HepG2 (cell line): ENCODE results near the gene UROD. TPM values are rescaled to one million over a fixed set of nuclear protein-coding genes. Genes with fewer than 3 reads are reported as not detected.

Experiments
- AKNA ChIP-seq: sonication (generic); formaldehyde crosslinking; IDR thresholded peaks from 2 replicates; pipeline ENCODE4 v1.4.0; 2020; ENCODE audit warnings: missing genetic modification reagents, borderline replicate concordance
- CC2D1A ChIP-seq: sonication (generic); formaldehyde crosslinking; IDR thresholded peaks from 2 replicates; pipeline ENCODE4 v1.8.1; 2023; ENCODE audit warnings: mild to moderate bottlenecking, missing genetic modification reagents
- FOXA3 ChIP-seq: IDR thresholded peaks from 2 replicates; pipeline ENCODE4 v1.6.1; 2016; ENCODE audit warnings: missing genetic modification reagents, missing compliant biosample characterization
- HNRNPL ChIP-seq: fragments of 200-400 bp; formaldehyde crosslinking; IDR thresholded peaks from 2 replicates; pipeline ENCODE4 v1.6.1; 2017; ENCODE audit warnings: mild to moderate bottlenecking, low read depth, low read length
- IRF2 ChIP-seq: IDR thresholded peaks from 2 replicates; pipeline ENCODE4 v1.6.1; 2018; ENCODE audit warnings: missing genetic modification reagents, missing compliant biosample characterization
- MAZ ChIP-seq, 2 experiments: sonication (generic) in 1 of 2; formaldehyde crosslinking in 1 of 2; IDR thresholded peaks; 2 replicates each; pipeline versions ENCODE4 v1.5.0 to v1.6.1; 2012 to 2020; ENCODE audit warnings: low read depth in 2 of 2, mild to moderate bottlenecking in 2 of 2, borderline replicate concordance in 1 of 2, improper control_type of control experiment in 1 of 2, low read length in 1 of 2, missing genetic modification reagents in 1 of 2, moderate library complexity in 1 of 2
- NR2F2 ChIP-seq: IDR thresholded peaks from 2 replicates; pipeline ENCODE4 v1.6.1; 2012; ENCODE audit warnings: low read depth, inconsistent platforms, borderline replicate concordance
- RARA ChIP-seq: IDR thresholded peaks from 2 replicates; pipeline ENCODE4 v1.6.1; 2016; ENCODE audit warnings: missing genetic modification reagents, missing compliant biosample characterization
- REL ChIP-seq: sonication (generic); formaldehyde crosslinking; conservative IDR thresholded peaks from 2 replicates; pipeline ENCODE4 v1.8.0; 2022; ENCODE audit warnings: mild to moderate bottlenecking, missing genetic modification reagents, moderate library complexity
- STAG1 ChIP-seq: sonication (generic); formaldehyde crosslinking; IDR thresholded peaks from 2 replicates; pipeline ENCODE4 v1.4.0; 2020; ENCODE audit warnings: missing genetic modification reagents
- TBL1XR1 ChIP-seq: fragments of 150-350 bp; IDR thresholded peaks from 2 replicates; pipeline ENCODE4 v1.6.1; 2014; ENCODE audit warnings: borderline replicate concordance, low read length; ENCODE audit not compliant: partially characterized antibody
- ZFP90 ChIP-seq: sonication (generic); formaldehyde crosslinking; IDR thresholded peaks from 2 replicates; pipeline ENCODE4 v1.8.0; 2022; ENCODE audit warnings: missing genetic modification reagents, mild to moderate bottlenecking, inconsistent platforms, borderline replicate concordance
- ZNF280D ChIP-seq: sonication (generic); formaldehyde crosslinking; IDR thresholded peaks from 2 replicates; pipeline ENCODE4 v1.5.1; 2020; ENCODE audit warnings: mild to moderate bottlenecking, missing genetic modification reagents
- ZNF30 ChIP-seq: sonication (generic); formaldehyde crosslinking; IDR thresholded peaks from 2 replicates; pipeline ENCODE4 v1.5.0; 2020; ENCODE audit warnings: mild to moderate bottlenecking, missing genetic modification reagents
- ZNF878 ChIP-seq: sonication (generic); formaldehyde crosslinking; IDR thresholded peaks from 2 replicates; pipeline ENCODE4 v1.8.1; 2023; ENCODE audit warnings: mild to moderate bottlenecking, missing genetic modification reagents, moderate library complexity
- polyA plus RNA-seq, 8 experiments: library from polyadenylated mRNA; depleted of rRNA in 3 of 8; stranded (reverse) in 7 of 8; unstranded in 1 of 8; fragments of >200 nt; fragmentation: Illumina TruSeq in 4 of 8; extraction: Trizol in 4 of 8; gene quantifications; 2 replicates each; pipeline versions ENCODE4 v1.2.1 to v1.2.3, GENCODE V29; 2011 to 2016; ENCODE audit warnings: low read depth in 4 of 8, missing spikeins in 1 of 8, mixed read lengths in 1 of 8; ENCODE audit not compliant: insufficient read depth in 1 of 8
- total RNA-seq, 5 experiments: library from RNA; depleted of rRNA; stranded (reverse); fragments of >200 nt; fragmentation: Illumina TruSeq; extraction: Trizol; gene quantifications; 2 replicates each; pipeline ENCODE4 v1.2.3, GENCODE V29; 2016; ENCODE audit warnings: low read depth in 1 of 5
- TF ChIP-seq, protein P1 (sequence below): sonication (generic); formaldehyde crosslinking; IDR thresholded peaks from 2 replicates; pipeline ENCODE4 v1.5.1; 2020; ENCODE audit warnings: mild to moderate bottlenecking, missing genetic modification reagents, borderline replicate concordance
- TF ChIP-seq, protein P2 (sequence below): sonication (generic); formaldehyde crosslinking; IDR thresholded peaks from 2 replicates; pipeline ENCODE4 v1.9.0; 2021; ENCODE audit warnings: missing genetic modification reagents, borderline replicate concordance

Gene UROD
- total and polyA plus RNA-seq, 2 of the 13 experiments (the other 11 are each of a cell fraction or from before 2014, with no cell fraction given): 162 to 171 TPM

DNA sequence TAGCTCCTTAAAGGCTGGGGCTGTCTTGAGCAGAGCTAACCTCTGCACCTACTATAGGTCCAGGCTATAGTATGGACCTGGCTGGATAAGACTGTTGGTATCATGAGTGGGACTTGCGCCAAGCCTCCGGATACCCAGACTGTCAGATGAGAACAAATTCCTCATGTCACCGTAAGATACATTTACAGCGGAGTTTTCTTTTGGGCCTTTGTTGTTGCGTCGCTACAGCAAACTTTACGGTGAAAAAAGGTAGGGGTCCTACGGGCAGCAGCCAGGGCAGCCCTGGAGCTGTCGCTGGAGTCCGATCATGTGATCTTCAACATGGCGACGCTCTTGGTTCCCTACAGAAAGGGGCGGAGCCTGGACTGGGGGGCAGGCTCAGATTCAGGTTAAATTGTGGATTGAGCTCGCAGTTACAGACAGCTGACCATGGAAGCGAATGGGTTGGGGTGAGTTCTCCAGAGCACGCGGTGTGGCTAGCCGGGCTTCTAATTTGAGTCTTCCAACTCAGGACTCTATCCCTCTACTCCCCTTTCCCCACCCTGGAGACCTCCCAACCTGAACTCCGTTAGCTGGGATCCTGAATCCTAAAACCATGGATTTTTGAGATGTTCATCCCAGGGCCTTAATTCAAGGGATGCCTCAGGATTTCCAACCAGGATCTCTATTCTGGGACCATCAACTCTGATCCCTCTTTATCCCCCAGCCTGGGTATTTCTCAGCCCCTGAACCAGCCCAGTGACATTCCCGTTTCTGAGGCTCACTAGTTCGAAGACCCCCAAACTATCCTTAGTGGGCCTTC, at the start of gene UROD (continued):
- TF ChIP-seq AKNA (CRISPR knock-in tag) (no peak), CC2D1A (CRISPR knock-in tag) (no peak), HNRNPL (no peak), ZFP90 (CRISPR knock-in tag) (0 out of 2 replicates have a peak, but pooled peaks have one; percentile 36), NR2F2 (no peak; the same call in 1 of the 2 replicates), STAG1 (CRISPR knock-in tag) (peak; percentile 23; the same call in 1 of the 2 replicates), ZNF878 (CRISPR knock-in tag) (peak; percentile 49; the same call in 1 of the 2 replicates), RARA (CRISPR knock-in tag) (no peak), IRF2 (CRISPR knock-in tag) (peak; percentile 64; the same call in 1 of the 2 replicates), ZNF30 (CRISPR knock-in tag) (no peak), ZNF280D (CRISPR knock-in tag) (no peak), MAZ (IDR thresholded peaks at IDR 0.05; ENCODE audit: borderline replicate concordance, low read depth, low read length) (no peak), MAZ (CRISPR knock-in tag; IDR thresholded peaks at IDR 0.05; ENCODE audit: low read depth) (no peak), FOXA3 (CRISPR knock-in tag) (peak; percentile 49; the same call in 1 of the 2 replicates), TBL1XR1 (peak; percentile 24), REL (no peak)
- TF ChIP-seq, protein P1, sequence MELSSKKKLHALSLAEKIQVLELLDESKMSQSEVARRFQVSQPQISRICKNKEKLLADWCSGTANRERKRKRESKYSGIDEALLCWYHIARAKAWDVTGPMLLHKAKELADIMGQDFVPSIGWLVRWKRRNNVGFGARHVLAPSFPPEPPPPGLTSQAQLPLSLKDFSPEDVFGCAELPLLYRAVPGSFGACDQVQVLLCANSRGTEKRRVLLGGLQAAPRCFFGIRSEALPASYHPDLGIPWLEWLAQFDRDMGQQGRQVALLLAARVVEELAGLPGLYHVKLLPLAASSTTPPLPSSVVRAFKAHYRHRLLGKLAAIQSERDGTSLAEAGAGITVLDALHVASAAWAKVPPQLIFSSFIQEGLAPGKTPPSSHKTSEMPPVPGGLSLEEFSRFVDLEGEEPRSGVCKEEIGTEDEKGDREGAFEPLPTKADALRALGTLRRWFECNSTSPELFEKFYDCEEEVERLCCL: no peak
- TF ChIP-seq, protein P2, sequence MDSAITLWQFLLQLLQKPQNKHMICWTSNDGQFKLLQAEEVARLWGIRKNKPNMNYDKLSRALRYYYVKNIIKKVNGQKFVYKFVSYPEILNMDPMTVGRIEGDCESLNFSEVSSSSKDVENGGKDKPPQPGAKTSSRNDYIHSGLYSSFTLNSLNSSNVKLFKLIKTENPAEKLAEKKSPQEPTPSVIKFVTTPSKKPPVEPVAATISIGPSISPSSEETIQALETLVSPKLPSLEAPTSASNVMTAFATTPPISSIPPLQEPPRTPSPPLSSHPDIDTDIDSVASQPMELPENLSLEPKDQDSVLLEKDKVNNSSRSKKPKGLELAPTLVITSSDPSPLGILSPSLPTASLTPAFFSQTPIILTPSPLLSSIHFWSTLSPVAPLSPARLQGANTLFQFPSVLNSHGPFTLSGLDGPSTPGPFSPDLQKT: no peak
